Measurements from ENCODE around the gene CCDC32. TPM values are rescaled to one million over a fixed set of nuclear protein-coding genes. Genes with fewer than 3 reads are reported as not detected.

Gene CCDC32
- total and polyA plus RNA-seq, 2 of the 13 experiments (the other 11 are each of a cell fraction or from before 2014, with no cell fraction given), result 10.8 to 23.2 TPM

- TF ChIP-seq SKI (IDR thresholded peaks at IDR 0.05; ENCODE audit: partially characterized antibody) (peak; percentile 39), ZSCAN22 (CRISPR knock-in tag; IDR thresholded peaks at IDR 0.05) (no peak), KLF11 (CRISPR knock-in tag; IDR thresholded peaks at IDR 0.05) (no peak), MLXIP (CRISPR knock-in tag; IDR thresholded peaks at IDR 0.05; ENCODE audit: borderline replicate concordance) (no peak), RBFOX2 (IDR thresholded peaks at IDR 0.05; ENCODE audit: low read depth, low read length) (no peak), CHD4 (IDR thresholded peaks at IDR 0.05; ENCODE audit: borderline replicate concordance, low read length) (no peak), ZNF660 (CRISPR knock-in tag; IDR thresholded peaks at IDR 0.05; ENCODE audit: borderline replicate concordance, low read depth) (no peak), RORA (CRISPR knock-in tag; IDR thresholded peaks at IDR 0.05) (no peak), ZNF777 (CRISPR knock-in tag; IDR thresholded peaks at IDR 0.05) (peak; percentile 56; the same call in 1 of the 2 replicates), PRPF4 (IDR thresholded peaks at IDR 0.05; ENCODE audit: low read depth, low read length, poor library complexity, severe bottlenecking) (no peak), BATF2 (CRISPR knock-in tag; IDR thresholded peaks at IDR 0.05) (no peak), ZNF263 (CRISPR knock-in tag; IDR thresholded peaks at IDR 0.05) (0 out of 2 replicates have a peak, but pooled peaks have one; percentile 37), NFE2L2 (IDR thresholded peaks at IDR 0.05; ENCODE audit: low read length) (no peak), YY1 (IDR thresholded peaks at IDR 0.05; ENCODE audit: insufficient read depth, insufficient replicate concordance, low read depth, low read length) (peak; percentile 44), TRAFD1 (CRISPR knock-in tag; IDR thresholded peaks at IDR 0.05; ENCODE audit: borderline replicate concordance) (no peak), GABPA (IDR thresholded peaks at IDR 0.05; ENCODE audit: low read depth, low read length) (no peak), GABPA (CRISPR knock-in tag; IDR thresholded peaks at IDR 0.05; ENCODE audit: low read depth) (no peak), CREB1 (IDR thresholded peaks at IDR 0.05) (no peak), CREB1 (CRISPR knock-in tag; IDR thresholded peaks at IDR 0.05) (no peak), HNRNPH1 (optimal IDR thresholded peaks at IDR 0.05; ENCODE audit: low read depth, low read length) (no peak), ZNF20 (CRISPR knock-in tag; IDR thresholded peaks at IDR 0.05) (no peak), ZNF546 (CRISPR knock-in tag; conservative IDR thresholded peaks at IDR 0.05) (no peak), ZNF616 (CRISPR knock-in tag; IDR thresholded peaks at IDR 0.05; ENCODE audit: low read depth) (no peak), CSRNP2 (CRISPR knock-in tag; conservative IDR thresholded peaks at IDR 0.05; ENCODE audit: low read depth) (no peak), HNRNPLL (IDR thresholded peaks at IDR 0.05; ENCODE audit: low read depth, low read length, poor library complexity, severe bottlenecking) (peak; percentile 47), ZNF12 (CRISPR knock-in tag; IDR thresholded peaks at IDR 0.05) (no peak)
Measured at GRCh38 chr15:40506964-40507571, 57.8 kb downstream of the CCDC32 start (continued).
